ENCODE measurements around the gene ALX1. TPM values are rescaled to one million over a fixed set of nuclear protein-coding genes. Genes with fewer than 3 reads are reported as not detected.

Gene ALX1
- total RNA-seq (2011; cell fraction: chromatin; rRNA removed; ENCODE audit: low replicate concordance) = not detected in 2 replicates
- total RNA-seq (2011; cell fraction: nucleolus; rRNA removed) = not detected in 2 replicates
- total RNA-seq (2011; cell fraction: nucleoplasm; rRNA removed) = not detected in 2 replicates
- total RNA-seq (2014; rRNA removed) = 0.09 and 0.20 TPM in 2 replicates
- total RNA-seq (2014; rRNA removed; fragmentation: Illumina TruSeq; extraction: Trizol) = not detected in 2 replicates
- total RNA-seq (2015; rRNA removed; fragmentation: Illumina TruSeq; extraction: Trizol) = 0.11 TPM in 2 replicates
- 0.13 TPM in 1 of 2 replicates, not detected in the other for total RNA-seq (2021)
- polyA plus RNA-seq (2011; rRNA removed) = 0.11 and 0.19 TPM in 2 replicates
- 0.06 and 0.22 TPM in 2 replicates for polyA plus RNA-seq (2011; cell fraction: cytosol; rRNA removed)
- polyA plus RNA-seq (2011; cell fraction: nucleus; rRNA removed) = 0.27 TPM in 1 of 2 replicates, not detected in the other
- 0.07 and 0.14 TPM in 2 replicates for polyA plus RNA-seq (2012)
- not detected in 2 replicates for polyA plus RNA-seq (2014; fragmentation: Illumina TruSeq; extraction: Trizol)
- under 1 TPM; 0.11 to 0.31 TPM for polyA plus RNA-seq (2014; fragmentation: Nextera tagmentation; extraction: Ambion mirVana)
- polyA plus RNA-seq (2014; rRNA removed) = 0.11 TPM in 1 of 2 replicates, not detected in the other
- 0.18 and 0.24 TPM in 2 replicates for polyA minus RNA-seq (2011; rRNA and poly(A)+ RNA removed)
- not detected in 2 replicates for polyA minus RNA-seq (2011; cell fraction: cytosol; rRNA and poly(A)+ RNA removed)
- 0.27 and 0.89 TPM in 2 replicates for polyA minus RNA-seq (2011; cell fraction: nucleus; rRNA and poly(A)+ RNA removed)
- percentile 23 among the genes with signal in this experiment for Bru-seq, nascent RNA
- percentile 22 among the genes with signal in this experiment for BruChase-seq, experiment 1, labeled RNA remaining after a 2-hour chase
- BruChase-seq, experiment 2, labeled RNA remaining after a 6-hour chase = percentile 16 among the genes with signal in this experiment
- long read RNA-seq, experiment 1 = 0 reads
- long read RNA-seq, experiment 2 = 0 reads
- long read RNA-seq, experiment 3 = 0 reads

GRCh38 chr12:85280165-85280983, at the start of gene ALX1:
Gene ALX1 (plus strand): TSS chr12:85280220. CDS start chr12:85280262, 42 bp downstream.
- intact Hi-C loops (cut with micrococcal nuclease) = no loop called here
- FAIRE-seq (no peak), ATAC-seq (no peak), DNase-seq (ENCODE audit: extremely low read depth in 1 of 4, low spot score in 3 of 4) (no peak)
- ChIA-PET CTCF (ENCODE audit: low intra/inter-chr PET ratio) (no interaction called here), POLR2A (no interaction called here)
- Histone ChIP-seq H3K27ac (ENCODE audit: extremely low read depth, low read depth, low read length) (no peak within 1 kb of the TSS), H3K79me2 (ENCODE audit: control insufficient read depth, insufficient read depth, low read length) (no peaks in the 10 kb centered on the region), H3K4me3 (no peak within 1 kb of the TSS), H3K4me1 (replicated peaks in 1 of 2; ENCODE audit: control insufficient read depth in 2 of 2, insufficient read depth in 2 of 2, low read length in 2 of 2) (no peaks in the 10 kb centered on the region), H4K20me1 (replicated peaks; ENCODE audit: control insufficient read depth, insufficient read depth, low read length) (no peaks in the 10 kb centered on the region), H3K4me2 (ENCODE audit: insufficient read depth, low read length) (peak within 1 kb of the TSS; percentile 5; the same call in 1 of the 2 replicates), H3K27me3 (ENCODE audit: control insufficient read depth in 2 of 2, insufficient read depth in 2 of 2, low read length in 2 of 2) (no peaks in the 10 kb centered on the region), H3K9me3 (replicated peaks; ENCODE audit: control insufficient read depth, insufficient read depth, low read depth, low read length) (no peaks in the 10 kb centered on the region), H3K36me3 (ENCODE audit: control insufficient read depth, insufficient read depth, low read length) (no peaks in the 10 kb centered on the region), H3K9me1 (ENCODE audit: control insufficient read depth, insufficient read depth, low read length) (no peaks in the 10 kb centered on the region), H3K9ac (ENCODE audit: insufficient read depth in 1 of 2, low read depth in 2 of 2, low read length in 2 of 2) (no peak within 1 kb of the TSS), H2AFZ (ENCODE audit: low read depth, low read length) (no peak within 1 kb of the TSS)
- in situ Hi-C loops (cut with MboI) = no loop called here
- TF ChIP-seq MEF2A (IDR thresholded peaks at IDR 0.05; ENCODE audit: control insufficient read depth, low read depth, low read length) = no peak
- WGBS (ENCODE audit: insufficient coverage, low coverage, missing lambda C conversion rate) = 3% methylated on average over 36 of the region's 49 CpGs
- BruUV-seq (replicated peaks) = no TSS peak
